H9 (cell line): ENCODE measurements around the gene UPF3A. TPM values are rescaled to one million over a fixed set of nuclear protein-coding genes. Genes with fewer than 3 reads are reported as not detected.

Experiments used
- DNase-seq: peaks from one replicate; pipeline ENCODE4 v3.0.0-alpha.2; 2017
- H2AFZ ChIP-seq: one replicate; pipeline ENCODE4 v1.6.1; 2013; ENCODE audit warnings: mild to moderate bottlenecking, low read length, control low read depth, moderate library complexity
- H2AK5ac ChIP-seq: 2 replicates; pipeline ENCODE4 v1.6.1; 2013; ENCODE audit warnings: low read length, control low read depth, mixed read lengths; ENCODE audit not compliant: insufficient read length
- H2BK120ac ChIP-seq: one replicate; pipeline ENCODE4 v1.6.1; 2013; ENCODE audit warnings: low read depth, mild to moderate bottlenecking, low read length, control low read depth, inconsistent platforms; ENCODE audit not compliant: poor library complexity, severe bottlenecking
- H2BK12ac ChIP-seq: 2 replicates; pipeline ENCODE4 v1.6.1; 2013; ENCODE audit warnings: low read length, control low read depth, mixed read lengths, low read depth; ENCODE audit not compliant: insufficient read length
- H2BK15ac ChIP-seq: 2 replicates; pipeline ENCODE4 v1.6.1; 2013; ENCODE audit warnings: low read depth, low read length, control low read depth
- H2BK20ac ChIP-seq: one replicate; pipeline ENCODE4 v1.6.1; 2013; ENCODE audit warnings: low read depth, mild to moderate bottlenecking, low read length, control low read depth, inconsistent platforms; ENCODE audit not compliant: poor library complexity, severe bottlenecking
- H2BK5ac ChIP-seq: 2 replicates; pipeline ENCODE4 v1.6.1; 2013; ENCODE audit warnings: low read length, control low read depth, mixed read lengths; ENCODE audit not compliant: insufficient read length
- H3K14ac ChIP-seq: 2 replicates; pipeline ENCODE4 v1.6.1; 2013; ENCODE audit warnings: low read length, control low read depth; ENCODE audit not compliant: insufficient read depth
- H3K18ac ChIP-seq: 2 replicates; pipeline ENCODE4 v1.6.1; 2013; ENCODE audit warnings: low read depth, mild to moderate bottlenecking, mixed read lengths, low read length, control low read depth; ENCODE audit not compliant: insufficient read length
- H3K23ac ChIP-seq: 2 replicates; pipeline ENCODE4 v1.6.1; 2013; ENCODE audit warnings: low read length, control low read depth, mixed read lengths, low read depth; ENCODE audit not compliant: insufficient read length
- H3K23me2 ChIP-seq: 2 replicates; pipeline ENCODE4 v1.6.1; 2013; ENCODE audit warnings: low read depth, mild to moderate bottlenecking, mixed read lengths, low read length, control low read depth; ENCODE audit not compliant: insufficient read length, poor library complexity, severe bottlenecking
- H3K27ac ChIP-seq: 2 replicates; pipeline ENCODE4 v1.5.1; 2013; ENCODE audit warnings: low read length, control low read depth, mixed read lengths, low read depth; ENCODE audit not compliant: insufficient read length
- H3K27me3 ChIP-seq: 2 replicates; pipeline ENCODE4 v1.6.1; 2013; ENCODE audit warnings: low read length, control low read depth, inconsistent platforms; ENCODE audit not compliant: insufficient read depth
- H3K4ac ChIP-seq: 2 replicates; pipeline ENCODE4 v1.6.1; 2013; ENCODE audit warnings: low read depth, mild to moderate bottlenecking, control low read depth, inconsistent platforms, low read length, moderate library complexity
- H3K4me1 ChIP-seq: 2 replicates; pipeline ENCODE4 v1.6.1; 2013; ENCODE audit warnings: low read length, control low read depth, inconsistent platforms; ENCODE audit not compliant: insufficient read depth
- H3K4me2 ChIP-seq: 2 replicates; pipeline ENCODE4 v1.6.1; 2013; ENCODE audit warnings: low read length, control low read depth, mixed read lengths; ENCODE audit not compliant: insufficient read length, insufficient read depth
- H3K56ac ChIP-seq: 2 replicates; pipeline ENCODE4 v1.6.1; 2013; ENCODE audit warnings: low read depth, mild to moderate bottlenecking, mixed read lengths, low read length, control low read depth; ENCODE audit not compliant: insufficient read length
- H3K79me1 ChIP-seq: 2 replicates; pipeline ENCODE4 v1.6.1; 2013; ENCODE audit warnings: low read depth, mild to moderate bottlenecking, moderate library complexity, low read length, control low read depth, inconsistent platforms; ENCODE audit not compliant: insufficient read depth, poor library complexity, severe bottlenecking
- H3K79me2 ChIP-seq: 2 replicates; pipeline ENCODE4 v1.6.1; 2013; ENCODE audit warnings: low read length, control low read depth, inconsistent platforms; ENCODE audit not compliant: insufficient read depth
- H3K9ac ChIP-seq: 2 replicates; pipeline ENCODE4 v1.6.1; 2013; ENCODE audit warnings: low read length, control low read depth, mixed read lengths; ENCODE audit not compliant: insufficient read length; ENCODE audit errors: extremely low read depth
- H3K9me3 ChIP-seq: one replicate; pipeline ENCODE4 v1.6.1; 2013; ENCODE audit warnings: low read depth, low read length, inconsistent platforms; ENCODE audit not compliant: control insufficient read depth
- H3T11ph ChIP-seq: one replicate; pipeline ENCODE4 v1.6.1; 2013; ENCODE audit warnings: mild to moderate bottlenecking, low read length, control low read depth, inconsistent platforms
- H4K20me1 ChIP-seq: one replicate; pipeline ENCODE4 v1.6.1; 2013; ENCODE audit not compliant: control insufficient read depth, insufficient read length, insufficient read depth
- H4K5ac ChIP-seq: 2 replicates; pipeline ENCODE4 v1.6.1; 2013; ENCODE audit warnings: low read depth, mild to moderate bottlenecking, mixed read lengths, low read length, control low read depth; ENCODE audit not compliant: insufficient read length
- H4K8ac ChIP-seq: replicated peaks from 2 replicates; pipeline ENCODE4 v1.6.1; 2013; ENCODE audit warnings: low read length, control low read depth, mixed read lengths, low read depth; ENCODE audit not compliant: insufficient read length
- H4K91ac ChIP-seq: 2 replicates; pipeline ENCODE4 v1.6.1; 2013; ENCODE audit warnings: low read depth, mild to moderate bottlenecking, moderate library complexity, mixed read lengths, low read length, control low read depth; ENCODE audit not compliant: insufficient read length
- H3K27ac Mint-ChIP-seq, 3 experiments: 2 replicates in 2 of 3; 3 replicates in 1 of 3; pipeline ENCODE4 v1.8.0; 2020 to 2021; ENCODE audit warnings: mixed read lengths in 3 of 3, mild to moderate bottlenecking in 1 of 3, moderate library complexity in 1 of 3
- H3K27me3 Mint-ChIP-seq: 2 replicates; pipeline ENCODE4 v1.8.0; 2021; ENCODE audit warnings: low read depth, mild to moderate bottlenecking, moderate library complexity, mixed read lengths
- H3K36me3 Mint-ChIP-seq, 3 experiments: 2 replicates in 2 of 3; 3 replicates in 1 of 3; pipeline ENCODE4 v1.8.0; 2020 to 2021; ENCODE audit warnings: low read depth in 3 of 3, mixed read lengths in 3 of 3; ENCODE audit not compliant: insufficient read depth in 1 of 3
- H3K4me1 Mint-ChIP-seq, 2 experiments: 2 replicates each; pipeline ENCODE4 v1.8.0; 2020; ENCODE audit warnings: mixed read lengths in 2 of 2
- H3K4me3 Mint-ChIP-seq, 2 experiments: 2 replicates in 1 of 2; 3 replicates in 1 of 2; pipeline ENCODE4 v1.8.0; 2020 to 2021; ENCODE audit warnings: mild to moderate bottlenecking in 2 of 2, mixed read lengths in 2 of 2, moderate library complexity in 1 of 2
- H3K9me3 Mint-ChIP-seq, 2 experiments: 2 replicates in 1 of 2; 3 replicates in 1 of 2; pipeline ENCODE4 v1.8.0; 2020; ENCODE audit warnings: mild to moderate bottlenecking in 2 of 2, mixed read lengths in 2 of 2, moderate library complexity in 1 of 2
- WGBS: extraction: QIAGEN DNeasy Blood & Tissue Kit; methylation state at CpG from one replicate; pipeline ENCODE4 v1.1.7; 2013; ENCODE audit warnings: missing lambda C conversion rate, low lambda C conversion rate, mixed read lengths; ENCODE audit not compliant: insufficient read length; ENCODE audit errors: extremely low coverage; 5-methylcytosine and 5-hydroxymethylcytosine counted together
- total RNA-seq: library from RNA; stranded (reverse); gene quantifications from 2 replicates; pipeline ENCODE4 v1.2.1, GENCODE V29; 2021
- TF ChIP-seq, protein P1 (sequence below): fragments of 200-600 bp; sonication (generic); conservative IDR thresholded peaks from 3 replicates; pipeline ENCODE4 v1.8.0; 2021; ENCODE audit warnings: antibody characterized with exemption, mild to moderate bottlenecking

Gene UPF3A
- total RNA-seq, 1 experiment from 2014 or later = 81.8 TPM

DNA sequence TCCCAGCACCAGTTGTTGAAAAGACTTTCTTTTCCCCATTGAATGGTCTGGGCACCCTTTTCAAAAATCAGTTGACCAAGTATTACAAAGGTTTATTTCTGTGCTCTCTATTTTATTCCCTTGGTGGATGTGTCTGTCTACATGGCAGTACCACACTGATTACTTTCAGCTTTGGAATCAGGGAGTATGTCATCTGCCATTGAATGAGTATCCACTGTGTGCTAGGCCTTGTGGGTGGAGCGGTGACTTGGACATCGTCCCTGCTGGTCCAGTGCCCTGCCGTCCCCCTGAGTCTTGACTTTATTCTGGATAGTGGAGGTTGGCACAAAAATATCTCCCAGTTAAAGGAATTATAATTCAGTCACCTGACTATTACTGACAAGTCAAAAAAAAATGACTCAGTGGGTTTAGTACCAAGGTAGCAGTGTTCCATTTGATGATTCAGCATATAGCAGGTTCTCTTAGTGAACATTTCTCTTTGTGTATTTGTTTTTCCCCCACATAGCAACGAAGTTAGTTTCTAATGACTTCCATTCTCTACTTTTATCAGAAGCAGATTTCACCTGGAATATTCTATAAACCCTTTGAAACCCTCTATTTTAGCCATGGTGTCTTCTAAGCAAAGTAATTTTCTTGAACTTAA lies 3.9 kb downstream of the UPF3A start:
- Histone ChIP-seq H3K4ac (no peak overlapping the region), H2AFZ (no peak overlapping the region), H3K79me1 (no peaks in the 10 kb centered on the region), H2BK20ac (no peak overlapping the region), H2BK15ac (no peak overlapping the region), H2BK120ac (no peak overlapping the region), H3K27me3 (no peaks in the 10 kb centered on the region), H4K20me1 (no peaks in the 10 kb centered on the region), H4K5ac (no peak overlapping the region), H3K56ac (no peak overlapping the region), H3K4me1 (no peaks in the 10 kb centered on the region), H3K9me3 (no peaks in the 10 kb centered on the region), H3K14ac (no peak overlapping the region), H3K23me2 (no peaks in the 10 kb centered on the region), H3K9ac (no peak overlapping the region), H2AK5ac (no peak overlapping the region), H3K27ac (no peak overlapping the region), H4K91ac (no peak overlapping the region), H4K8ac (no peak overlapping the region), H3K23ac (no peak overlapping the region), H2BK5ac (no peak overlapping the region), H2BK12ac (no peak overlapping the region), H3K18ac (no peak overlapping the region), H3K79me2 (peaks cover 4% of the 10 kb centered on the region; the same call in 1 of the 2 replicates), H3T11ph (no peak overlapping the region), H3K4me2 (no peak overlapping the region)
- H3K9me3 Mint-ChIP-seq = no peaks in the 10 kb centered on the region
- 0 out of 7 replicates have a peak overlapping the region, but pooled peaks of 1 of the 3 experiments have one; percentile 46 for H3K27ac Mint-ChIP-seq
- TF ChIP-seq, protein P1, sequence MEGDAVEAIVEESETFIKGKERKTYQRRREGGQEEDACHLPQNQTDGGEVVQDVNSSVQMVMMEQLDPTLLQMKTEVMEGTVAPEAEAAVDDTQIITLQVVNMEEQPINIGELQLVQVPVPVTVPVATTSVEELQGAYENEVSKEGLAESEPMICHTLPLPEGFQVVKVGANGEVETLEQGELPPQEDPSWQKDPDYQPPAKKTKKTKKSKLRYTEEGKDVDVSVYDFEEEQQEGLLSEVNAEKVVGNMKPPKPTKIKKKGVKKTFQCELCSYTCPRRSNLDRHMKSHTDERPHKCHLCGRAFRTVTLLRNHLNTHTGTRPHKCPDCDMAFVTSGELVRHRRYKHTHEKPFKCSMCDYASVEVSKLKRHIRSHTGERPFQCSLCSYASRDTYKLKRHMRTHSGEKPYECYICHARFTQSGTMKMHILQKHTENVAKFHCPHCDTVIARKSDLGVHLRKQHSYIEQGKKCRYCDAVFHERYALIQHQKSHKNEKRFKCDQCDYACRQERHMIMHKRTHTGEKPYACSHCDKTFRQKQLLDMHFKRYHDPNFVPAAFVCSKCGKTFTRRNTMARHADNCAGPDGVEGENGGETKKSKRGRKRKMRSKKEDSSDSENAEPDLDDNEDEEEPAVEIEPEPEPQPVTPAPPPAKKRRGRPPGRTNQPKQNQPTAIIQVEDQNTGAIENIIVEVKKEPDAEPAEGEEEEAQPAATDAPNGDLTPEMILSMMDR = no peak
- DNase-seq = no peak
- H3K27me3 Mint-ChIP-seq = no peaks in the 10 kb centered on the region; the same call in 1 of the 2 replicates
- no peak overlapping the region; a peak in 1 of 5 replicates for H3K4me3 Mint-ChIP-seq
- H3K36me3 Mint-ChIP-seq = peaks cover 42 to 73% (median 61%) of the 10 kb centered on the region in 3 experiments
- peaks cover 11 to 12% of the 10 kb centered on the region in 2 experiments for H3K4me1 Mint-ChIP-seq
- WGBS = no CpG with 5 or more reads among the region's 4 CpGs
